Suprapubic skin (tissue), 4 donors: ENCODE measurements around the gene TRAF7. TPM values are rescaled to one million over a fixed set of nuclear protein-coding genes. Genes with fewer than 3 reads are reported as not detected.
"Not testable (repeated sequence)": the region's sequence is repeated elsewhere in the genome, so short reads cannot be mapped to it uniquely, and the experiment has no call there.

ENCODE experiments used
- DNase-seq, 2 donors: peaks; one replicate each; pipeline ENCODE4 v3.0.0-alpha.2; 2019; ENCODE audit warnings: low spot score in 2 of 2
- H3K27ac ChIP-seq: fragments of 200-600 bp; sonication (generic); one replicate; pipeline ENCODE4 v1.5.1; 2019
- H3K27me3 ChIP-seq: fragments of 200-600 bp; sonication (generic); one replicate; pipeline ENCODE4 v1.5.1; 2019
- H3K36me3 ChIP-seq: fragments of 200-600 bp; sonication (generic); one replicate; pipeline ENCODE4 v1.5.1; 2019
- H3K4me1 ChIP-seq: fragments of 200-600 bp; sonication (generic); one replicate; pipeline ENCODE4 v1.5.1; 2019
- H3K4me3 ChIP-seq: fragments of 200-600 bp; sonication (generic); one replicate; pipeline ENCODE4 v1.5.1; 2019; ENCODE audit warnings: mild to moderate bottlenecking
- H3K9me3 ChIP-seq: fragments of 200-600 bp; sonication (generic); one replicate; pipeline ENCODE4 v1.5.1; 2019
- EP300 ChIP-seq: sonication (generic); formaldehyde crosslinking; IDR thresholded peaks from one replicate; pipeline ENCODE4 v1.6.1; 2017; ENCODE audit warnings: antibody characterized with exemption
- POLR2A ChIP-seq, 2 donors: fragments of 450-650 bp; IDR thresholded peaks; one replicate each; pipeline ENCODE4 v1.6.1; 2017; ENCODE audit warnings: antibody characterized with exemption in 2 of 2, mild to moderate bottlenecking in 2 of 2, moderate library complexity in 2 of 2
- POLR2AphosphoS5 ChIP-seq, 3 donors: sonication (generic); formaldehyde crosslinking; IDR thresholded peaks; one replicate each; pipeline ENCODE4 v1.6.1; 2017; ENCODE audit warnings: antibody characterized with exemption in 3 of 3
- WGBS: methylation state at CpG from one replicate; pipeline ENCODE4 v1.1.5; 2018; 5-methylcytosine and 5-hydroxymethylcytosine counted together
- total RNA-seq, 4 donors: library from RNA; depleted of rRNA; stranded (reverse); fragments of >200 nt; gene quantifications; one replicate each; pipeline ENCODE4 v1.1.0, GENCODE V29; 2016

Gene TRAF7
- total RNA-seq: 10 to 100 TPM; 53.4 to 74.7 (median 66.5) TPM

GRCh38 chr16:2155091-2155950, at the start of gene TRAF7:
TRAF7 (plus strand) TSS chr16:2155782; CDS start chr16:2163921, 8,139 bp downstream.
- no peaks in the 10 kb centered on the region for H3K36me3 ChIP-seq
- peak within 1 kb of the TSS; percentile 72 for H3K4me3 ChIP-seq
- no peaks in the 10 kb centered on the region for H3K9me3 ChIP-seq
- H3K27me3 ChIP-seq: no peaks in the 10 kb centered on the region
- H3K4me1 ChIP-seq: peaks cover 86% of the 10 kb centered on the region
- 1% methylated on average over 27 of the region's 94 CpGs for WGBS
- TF ChIP-seq POLR2A (IDR thresholded peaks at IDR 0.05) (peak; percentile 96 to 99), EP300 (no peak), POLR2AphosphoS5 (IDR thresholded peaks at IDR 0.05) (peak; percentile 99 to 100 (median 99))
- DNase-seq: peak; percentile 99
- peak within 1 kb of the TSS; percentile 91 for H3K27ac ChIP-seq

DNA sequence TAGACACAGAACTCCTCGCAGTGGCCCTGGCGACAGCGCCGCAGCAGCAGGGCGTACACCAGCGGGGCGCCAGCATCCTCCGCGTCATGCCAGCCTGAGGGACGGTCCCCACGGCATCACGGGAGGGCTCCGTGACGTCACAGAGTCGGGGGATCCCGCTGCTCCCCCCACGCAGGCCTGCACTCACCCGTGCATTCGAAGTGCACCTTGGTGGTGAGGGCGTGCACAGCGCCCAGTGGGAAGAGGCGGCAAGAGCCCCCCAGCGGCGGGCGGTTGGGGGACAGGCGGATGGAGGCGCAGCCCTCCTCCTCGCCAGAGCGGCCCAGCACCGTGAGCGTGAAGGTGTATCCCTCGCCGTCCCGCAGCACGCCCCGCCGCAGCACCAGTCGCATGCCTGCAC, 49.4 kb upstream of the TRAF7 start:
- DNase-seq, H3K4me1 ChIP-seq, H3K27ac ChIP-seq, H3K9me3 ChIP-seq, H3K27me3 ChIP-seq, H3K4me3 ChIP-seq: not testable (repeated sequence)
- 90% methylated on average over 2 of the region's 38 CpGs for WGBS
- H3K36me3 ChIP-seq: peaks cover 90% of the 10 kb centered on the region

DNA sequence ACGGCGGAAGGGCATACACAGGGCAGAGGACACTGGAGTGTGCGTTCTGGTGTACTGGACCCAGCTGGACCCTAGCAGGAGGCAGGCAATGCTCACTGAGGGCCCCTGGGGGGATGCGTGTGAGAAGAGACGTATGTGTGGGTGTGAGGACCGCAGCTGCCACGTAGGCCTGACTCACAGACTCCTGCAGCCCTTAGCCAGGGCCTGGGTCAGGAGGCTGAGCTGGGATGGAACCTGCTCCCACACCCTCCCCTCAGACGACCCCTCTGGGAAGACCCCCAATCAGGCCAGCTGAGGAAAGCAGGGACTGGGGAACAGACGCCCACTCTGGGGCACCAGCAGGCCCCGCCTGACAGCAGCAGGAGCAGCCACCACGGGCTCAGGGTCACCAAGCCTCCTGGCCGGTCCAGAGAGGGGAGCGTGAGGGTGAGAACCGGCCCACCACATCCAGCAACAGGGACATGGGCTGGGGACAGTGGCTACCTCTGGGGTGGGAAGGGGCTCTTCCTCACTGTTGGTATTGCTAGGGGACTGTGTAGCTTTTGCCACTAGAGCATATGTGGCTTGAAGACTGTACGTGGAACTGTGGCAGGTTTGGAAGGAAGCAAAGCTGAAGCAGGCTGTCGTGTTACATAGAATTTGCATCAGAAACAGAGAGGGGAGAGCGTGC, 48.3 kb upstream of the TRAF7 start:
- not testable (repeated sequence) for H3K4me1 ChIP-seq, H3K4me3 ChIP-seq, H3K27me3 ChIP-seq, DNase-seq, H3K27ac ChIP-seq, H3K9me3 ChIP-seq
- H3K36me3 ChIP-seq: peaks cover 90% of the 10 kb centered on the region
- 84% methylated on average over 9 of the region's 17 CpGs for WGBS

- 100% methylated on average over 3 of the region's 23 CpGs for WGBS
- H3K27ac ChIP-seq, H3K27me3 ChIP-seq, H3K4me3 ChIP-seq, H3K4me1 ChIP-seq, DNase-seq, H3K9me3 ChIP-seq: not testable (repeated sequence)
- H3K36me3 ChIP-seq: peaks cover 90% of the 10 kb centered on the region
Observed at GRCh38 chr16:2107791-2108125, 47.8 kb upstream of the TRAF7 start.

DNA sequence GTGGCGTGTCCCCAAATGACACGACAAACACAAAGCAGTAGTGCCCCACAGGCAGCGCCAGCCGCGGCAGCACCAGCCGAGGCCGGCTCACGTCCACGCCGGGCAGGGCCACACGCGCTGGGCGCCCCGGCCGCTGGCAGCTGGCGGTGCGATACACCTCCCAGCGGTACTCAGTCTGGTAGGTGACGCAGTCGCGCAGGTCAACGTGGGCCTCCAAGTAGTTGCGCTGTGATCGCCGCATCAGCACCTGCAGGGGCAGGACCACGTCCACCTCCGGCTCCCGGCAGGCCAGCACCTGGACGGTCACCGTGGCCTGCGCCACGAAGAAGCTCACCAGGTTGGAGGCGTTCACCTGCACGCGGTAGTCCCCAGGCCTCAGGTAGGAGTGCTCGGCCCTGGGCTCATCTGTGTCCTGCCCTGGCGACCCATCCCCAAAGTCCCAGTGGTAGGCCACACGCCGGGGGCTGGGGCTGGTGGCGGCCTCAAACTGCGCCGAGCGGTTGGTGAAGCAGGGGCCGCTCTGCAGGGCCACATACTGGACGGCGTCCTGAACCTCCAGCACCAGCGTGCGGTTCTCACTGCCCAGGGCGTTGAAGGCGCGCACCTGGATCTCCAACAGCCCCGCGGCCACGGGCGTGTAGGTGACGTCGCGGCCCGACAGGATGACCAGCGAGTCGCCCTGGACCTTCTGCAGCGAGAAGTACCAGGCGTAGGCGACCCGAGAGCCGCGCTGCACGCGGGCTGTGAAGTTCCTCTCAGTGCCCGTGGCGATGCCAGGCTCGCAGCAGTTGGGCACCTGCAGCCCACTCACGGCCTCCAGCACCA, 46.9 kb upstream of the TRAF7 start:
- 97% methylated on average over 23 of the region's 73 CpGs for WGBS

DNA sequence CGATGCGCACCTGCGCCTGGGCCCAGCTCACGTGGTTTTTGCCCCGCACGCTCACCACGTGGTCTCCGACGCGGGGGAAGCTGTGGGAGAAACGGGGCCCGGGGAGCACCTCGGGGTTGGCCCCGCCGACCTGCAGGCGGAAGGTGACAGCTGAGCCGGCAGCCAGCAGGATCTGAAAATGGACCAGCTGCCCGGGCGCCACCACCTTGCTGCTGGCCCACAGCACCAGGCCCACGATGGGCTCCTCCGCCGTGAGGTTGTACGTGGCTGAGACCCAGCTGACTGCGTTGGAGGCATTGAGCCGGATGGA, 46.4 kb upstream of the TRAF7 start:
- peaks cover 90% of the 10 kb centered on the region for H3K36me3 ChIP-seq

More for the DNA sequence above, 46.9 kb upstream of the TRAF7 start:
- H3K27me3 ChIP-seq, H3K27ac ChIP-seq, H3K9me3 ChIP-seq, H3K4me3 ChIP-seq, DNase-seq, H3K4me1 ChIP-seq: not testable (repeated sequence)
- peaks cover 87% of the 10 kb centered on the region for H3K36me3 ChIP-seq

GRCh38 chr16:2109872-2110271, 45.7 kb upstream of the TRAF7 start:
- H3K9me3 ChIP-seq, H3K4me3 ChIP-seq, H3K27ac ChIP-seq, H3K27me3 ChIP-seq, H3K4me1 ChIP-seq, DNase-seq: not testable (repeated sequence)
- peaks cover 92% of the 10 kb centered on the region for H3K36me3 ChIP-seq
- 85% methylated on average over 5 of the region's 23 CpGs for WGBS

More for the DNA sequence above, 46.4 kb upstream of the TRAF7 start:
- DNase-seq, H3K27me3 ChIP-seq, H3K4me1 ChIP-seq, H3K9me3 ChIP-seq, H3K27ac ChIP-seq, H3K4me3 ChIP-seq: not testable (repeated sequence)
- 92% methylated on average over 6 of the region's 25 CpGs for WGBS

DNA sequence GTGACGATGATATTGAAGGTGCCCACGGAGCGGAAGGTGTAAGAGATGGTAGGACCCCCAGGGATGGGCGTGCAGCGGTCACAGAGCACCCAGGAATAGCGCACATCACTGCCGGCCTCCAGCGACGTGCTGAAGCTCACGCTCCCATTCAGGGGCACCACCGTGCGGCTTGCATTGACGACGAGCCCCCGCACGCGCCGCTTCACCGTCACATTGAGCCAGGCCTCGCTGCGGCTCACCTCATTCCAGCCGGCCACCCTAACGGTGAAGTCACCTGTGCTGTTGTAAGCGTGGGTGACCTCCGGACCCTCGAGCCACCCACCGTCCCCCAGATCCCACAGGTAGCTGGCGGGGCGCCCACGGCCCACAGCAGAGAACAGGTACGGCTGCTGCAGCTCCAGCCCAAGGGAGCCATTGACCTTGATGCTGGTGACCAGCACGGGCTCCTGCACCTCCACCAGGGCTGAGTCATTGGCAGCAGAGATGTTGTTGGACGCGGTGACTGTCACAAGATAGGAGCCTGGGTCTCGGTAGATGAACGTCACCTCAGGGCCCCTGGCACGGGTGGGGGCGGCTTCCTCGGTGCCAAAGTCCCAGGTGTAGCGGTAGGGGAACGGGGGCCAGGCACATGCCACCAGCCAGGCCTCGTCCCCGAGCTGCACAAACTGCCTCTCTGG, 45.1 kb upstream of the TRAF7 start:
- WGBS: 89% methylated on average over 9 of the region's 43 CpGs
- not testable (repeated sequence) for H3K27me3 ChIP-seq, H3K4me3 ChIP-seq, H3K4me1 ChIP-seq, H3K27ac ChIP-seq, H3K9me3 ChIP-seq, DNase-seq
- H3K36me3 ChIP-seq: peaks cover 93% of the 10 kb centered on the region

DNA sequence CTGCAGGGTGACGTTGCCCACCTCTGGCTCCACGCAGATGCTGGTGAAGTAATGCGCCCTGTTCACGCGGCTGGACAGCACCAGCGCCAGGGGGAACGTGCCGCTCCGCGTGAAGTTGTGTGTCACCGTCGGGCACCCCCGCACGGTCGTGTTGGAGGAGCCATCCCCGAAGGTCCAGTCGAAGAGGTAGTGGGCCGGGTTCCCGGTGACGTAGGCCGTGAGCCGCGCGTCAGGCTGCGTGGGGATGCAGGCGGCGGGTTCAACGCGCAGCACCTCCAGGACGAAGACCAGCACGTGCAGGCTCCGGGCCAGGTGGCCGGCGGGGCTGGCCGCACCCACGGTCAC, 44.6 kb upstream of the TRAF7 start:
- peaks cover 91% of the 10 kb centered on the region for H3K36me3 ChIP-seq
- H3K9me3 ChIP-seq, H3K4me1 ChIP-seq, H3K27me3 ChIP-seq, H3K27ac ChIP-seq, H3K4me3 ChIP-seq, DNase-seq: not testable (repeated sequence)
- 97% methylated on average over 7 of the region's 36 CpGs for WGBS

DNA sequence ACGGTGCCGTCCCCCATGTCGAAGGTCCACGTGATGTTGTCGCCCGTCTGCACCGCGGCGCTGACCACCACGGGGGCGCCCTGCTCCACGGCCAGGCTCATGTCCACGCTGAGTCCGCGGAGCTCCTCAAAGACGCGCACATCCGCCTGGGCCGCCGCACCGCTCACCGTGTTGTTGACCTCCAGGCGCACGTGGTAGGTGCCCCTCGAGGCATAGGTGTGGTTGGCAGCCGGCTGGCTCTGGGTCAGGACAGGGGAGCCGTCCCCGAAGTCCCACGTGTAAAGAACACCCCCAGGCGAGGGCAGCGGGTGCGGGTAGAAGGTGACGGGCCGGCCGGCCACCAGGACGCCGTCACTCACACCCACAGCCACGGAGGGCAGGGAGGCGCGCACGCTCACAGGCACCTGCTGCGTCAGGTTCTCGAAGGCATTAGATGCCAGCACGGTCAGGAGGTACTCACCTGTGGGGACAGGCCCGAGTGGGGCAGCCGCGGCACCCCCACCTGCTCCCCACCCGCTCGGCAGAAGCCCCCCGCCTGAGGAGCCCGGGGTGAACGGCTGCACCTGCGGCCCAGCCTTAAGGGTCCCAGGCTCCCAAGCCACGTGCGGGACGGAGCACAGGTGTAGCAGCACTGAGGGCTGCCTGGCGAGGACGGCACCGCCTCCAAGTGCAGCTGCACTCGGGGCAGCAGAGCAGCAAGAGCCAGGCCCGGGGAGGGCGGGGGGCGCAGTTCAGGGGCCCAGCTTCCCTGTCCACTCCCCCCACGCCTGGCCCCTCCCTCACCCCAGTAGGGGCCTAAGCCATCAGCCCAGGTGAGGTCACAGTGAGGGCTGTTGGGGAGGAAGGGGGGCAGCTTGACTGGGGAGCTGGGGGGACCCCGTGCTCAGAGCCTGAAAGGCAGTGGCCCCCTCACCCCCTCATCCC, 43.9 kb upstream of the TRAF7 start:
- WGBS: no CpG with 5 or more reads among the region's 65 CpGs

DNA sequence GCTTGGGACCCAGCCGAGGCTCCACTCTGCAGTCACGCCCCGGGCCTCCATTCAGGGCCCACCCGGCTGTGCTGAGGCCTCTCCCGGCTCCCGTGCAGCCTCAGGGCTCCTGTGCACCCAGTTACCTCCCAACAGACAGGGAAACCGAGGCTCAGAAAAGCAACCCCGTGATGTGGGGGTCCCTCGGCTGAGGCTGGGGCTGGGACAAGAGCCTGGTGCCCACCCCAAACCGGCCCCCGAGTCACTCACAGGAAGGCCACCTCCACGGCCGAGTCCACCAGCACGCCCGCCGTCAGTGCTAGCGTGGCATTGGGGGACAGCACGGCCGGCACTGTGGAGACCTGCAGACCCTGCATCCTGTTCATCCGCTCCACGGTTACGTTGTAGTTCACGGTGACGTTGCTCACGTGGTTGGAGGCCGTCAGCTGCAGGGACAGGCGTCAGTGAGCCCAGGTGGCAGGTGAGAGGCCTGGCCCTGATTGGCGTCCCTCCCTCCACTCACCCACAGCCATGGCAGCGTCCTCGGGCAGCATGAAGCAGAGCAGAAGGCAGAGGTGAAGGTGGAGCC, 43.0 kb upstream of the TRAF7 start:
- H3K27me3 ChIP-seq, DNase-seq, H3K4me3 ChIP-seq, H3K9me3 ChIP-seq, H3K27ac ChIP-seq: not testable (repeated sequence)
- Histone ChIP-seq H3K36me3 (peaks cover 88% of the 10 kb centered on the region), H3K4me1 (peaks cover 11% of the 10 kb centered on the region)
- WGBS: 77% methylated on average over 13 of the region's 30 CpGs

More for the DNA sequence above, 43.9 kb upstream of the TRAF7 start:
- H3K4me3 ChIP-seq, H3K9me3 ChIP-seq, H3K27me3 ChIP-seq, DNase-seq, H3K4me1 ChIP-seq, H3K27ac ChIP-seq: not testable (repeated sequence)
- H3K36me3 ChIP-seq: peaks cover 91% of the 10 kb centered on the region

GRCh38 chr16:2114225-2114624, 41.4 kb upstream of the TRAF7 start:
- not testable (repeated sequence) for H3K27me3 ChIP-seq, DNase-seq, H3K4me3 ChIP-seq, H3K27ac ChIP-seq, H3K9me3 ChIP-seq
- 76% methylated on average over 5 of the region's 26 CpGs for WGBS
- peaks cover 11% of the 10 kb centered on the region for H3K4me1 ChIP-seq
- H3K36me3 ChIP-seq: peaks cover 73% of the 10 kb centered on the region
